ENCODE data around the gene EMC7. TPM values are rescaled to one million over a fixed set of nuclear protein-coding genes. Genes with fewer than 3 reads are reported as not detected.
A peak's percentile ranks its signal among the peaks of the same experiment; 100 is the strongest.

Gene EMC7
- total RNA-seq, 1 donor from 2014 or later, result 31.4 TPM

DNA sequence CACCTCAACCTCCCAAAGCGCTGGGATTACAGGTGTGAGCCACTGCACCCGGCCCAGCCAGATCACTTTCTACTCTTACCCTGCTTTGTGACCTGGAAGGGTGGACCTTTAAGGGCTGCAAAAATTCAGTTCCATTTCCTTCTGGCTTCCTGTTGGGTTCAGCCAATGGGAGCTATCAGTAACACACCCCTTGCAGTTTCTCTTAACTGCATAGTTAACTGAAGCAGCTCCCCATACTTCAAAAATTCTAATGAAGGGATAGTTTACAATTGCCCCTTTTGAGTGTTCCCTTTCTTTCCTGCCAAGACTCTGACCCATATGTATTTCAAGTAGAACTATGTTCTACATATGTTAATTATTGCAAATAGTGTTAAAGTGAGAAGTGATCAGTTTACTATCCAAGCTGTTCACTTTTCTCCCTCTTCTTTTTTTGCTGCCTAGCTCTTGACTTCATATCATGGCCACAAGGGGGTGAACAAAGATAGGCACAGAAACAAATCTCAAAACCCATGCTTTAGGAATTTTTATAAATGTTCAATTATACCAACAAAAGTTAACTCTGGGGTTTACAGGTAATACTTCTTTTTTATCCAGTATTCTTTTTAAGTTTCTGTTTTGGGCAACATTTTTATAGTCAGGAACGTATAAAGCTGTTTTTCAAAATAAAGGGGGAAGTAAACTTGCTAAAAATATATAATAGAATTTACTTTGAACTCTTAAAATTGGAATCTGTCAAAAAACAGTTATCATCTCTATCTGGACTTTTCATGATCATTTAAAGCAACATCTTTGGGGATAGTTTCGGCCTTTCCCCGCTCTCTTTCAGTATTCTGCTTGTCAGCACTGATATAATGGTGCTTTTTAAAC lies 8.4 kb upstream of the EMC7 start:
- DNase-seq (ENCODE audit: extremely low spot score in 2 of 2), result no peak
- TF ChIP-seq, protein P1, sequence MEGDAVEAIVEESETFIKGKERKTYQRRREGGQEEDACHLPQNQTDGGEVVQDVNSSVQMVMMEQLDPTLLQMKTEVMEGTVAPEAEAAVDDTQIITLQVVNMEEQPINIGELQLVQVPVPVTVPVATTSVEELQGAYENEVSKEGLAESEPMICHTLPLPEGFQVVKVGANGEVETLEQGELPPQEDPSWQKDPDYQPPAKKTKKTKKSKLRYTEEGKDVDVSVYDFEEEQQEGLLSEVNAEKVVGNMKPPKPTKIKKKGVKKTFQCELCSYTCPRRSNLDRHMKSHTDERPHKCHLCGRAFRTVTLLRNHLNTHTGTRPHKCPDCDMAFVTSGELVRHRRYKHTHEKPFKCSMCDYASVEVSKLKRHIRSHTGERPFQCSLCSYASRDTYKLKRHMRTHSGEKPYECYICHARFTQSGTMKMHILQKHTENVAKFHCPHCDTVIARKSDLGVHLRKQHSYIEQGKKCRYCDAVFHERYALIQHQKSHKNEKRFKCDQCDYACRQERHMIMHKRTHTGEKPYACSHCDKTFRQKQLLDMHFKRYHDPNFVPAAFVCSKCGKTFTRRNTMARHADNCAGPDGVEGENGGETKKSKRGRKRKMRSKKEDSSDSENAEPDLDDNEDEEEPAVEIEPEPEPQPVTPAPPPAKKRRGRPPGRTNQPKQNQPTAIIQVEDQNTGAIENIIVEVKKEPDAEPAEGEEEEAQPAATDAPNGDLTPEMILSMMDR (IDR thresholded peaks at IDR 0.05), result peak in 1 of 3 experiments; percentile 21
- no peak for TF ChIP-seq POLR2AphosphoS5 (IDR thresholded peaks at IDR 0.05; ENCODE audit: insufficient read depth in 1 of 2, low read depth in 1 of 2)
- TF ChIP-seq POLR2A (IDR thresholded peaks at IDR 0.05), result no peak
- Histone ChIP-seq H3K36me3 (no peaks in the 10 kb centered on the region), H3K9me3 (no peaks in the 10 kb centered on the region), H3K27me3 (no peaks in the 10 kb centered on the region), H3K4me3 (no peak overlapping the region), H3K27ac (no peak overlapping the region), H3K4me1 (no peaks in the 10 kb centered on the region)
- intact Hi-C loops (cut with DNase I), result no loop called here

DNA sequence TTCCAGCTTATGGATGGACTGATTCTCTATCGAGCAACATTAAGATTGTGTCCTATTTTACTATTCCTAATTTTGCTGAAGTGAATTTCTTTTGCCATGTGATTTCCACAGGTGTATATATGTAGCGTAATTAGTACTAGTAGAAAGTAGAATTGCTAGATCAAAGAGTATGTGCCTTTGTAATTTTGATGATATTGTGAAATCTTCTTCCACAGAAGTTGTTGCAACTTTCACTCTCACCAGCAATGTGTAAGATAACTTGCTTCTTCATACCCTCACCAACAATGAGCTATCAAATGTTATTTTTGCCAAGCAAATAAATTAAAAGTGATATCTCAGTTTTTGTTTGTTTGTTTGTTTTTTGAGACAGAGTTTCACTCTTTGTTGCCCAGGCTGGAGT lies 5.7 kb upstream of the EMC7 start:
- Histone ChIP-seq H3K4me1 (peaks cover 7% of the 10 kb centered on the region), H3K4me3 (no peak overlapping the region), H3K27ac (no peak overlapping the region), H3K27me3 (no peaks in the 10 kb centered on the region), H3K36me3 (no peaks in the 10 kb centered on the region), H3K9me3 (no peaks in the 10 kb centered on the region)
- TF ChIP-seq, protein P1 (IDR thresholded peaks at IDR 0.05), result no peak
- no peak for TF ChIP-seq POLR2AphosphoS5 (IDR thresholded peaks at IDR 0.05; ENCODE audit: insufficient read depth in 1 of 2, low read depth in 1 of 2)
- no peak for TF ChIP-seq POLR2A (IDR thresholded peaks at IDR 0.05)
- no peak for DNase-seq (ENCODE audit: extremely low spot score in 2 of 2)
- intact Hi-C loops (cut with DNase I), result no loop called here

DNA sequence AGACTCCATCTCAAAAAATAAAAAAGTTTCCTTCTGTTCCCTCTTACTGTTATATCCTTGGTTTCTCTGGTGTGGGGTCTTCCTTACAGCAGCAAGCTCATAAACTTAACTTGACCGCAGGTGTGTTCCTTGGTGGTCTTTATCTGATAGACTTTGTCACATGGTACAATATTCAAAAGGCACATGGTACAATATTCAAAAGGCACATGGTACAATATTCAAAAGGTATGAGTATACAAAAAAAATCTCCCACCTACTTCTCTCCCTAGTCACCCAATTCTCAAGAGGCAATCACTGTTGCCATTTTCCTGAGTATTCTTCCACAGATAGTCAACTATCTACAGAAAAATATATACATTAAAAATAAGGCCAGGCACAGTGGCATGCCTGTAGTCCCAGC lies 4.8 kb upstream of the EMC7 start:
- no peak for DNase-seq (ENCODE audit: extremely low spot score in 2 of 2)
- Histone ChIP-seq H3K4me3 (no peak overlapping the region), H3K27me3 (no peaks in the 10 kb centered on the region), H3K4me1 (peaks cover 7% of the 10 kb centered on the region), H3K36me3 (no peaks in the 10 kb centered on the region), H3K27ac (no peak overlapping the region), H3K9me3 (no peaks in the 10 kb centered on the region)
- intact Hi-C loops (cut with DNase I), result no loop called here
- TF ChIP-seq, protein P1 (IDR thresholded peaks at IDR 0.05), result no peak
- TF ChIP-seq POLR2A (IDR thresholded peaks at IDR 0.05) (no peak), POLR2AphosphoS5 (IDR thresholded peaks at IDR 0.05; ENCODE audit: insufficient read depth in 1 of 2, low read depth in 1 of 2) (no peak)

DNA sequence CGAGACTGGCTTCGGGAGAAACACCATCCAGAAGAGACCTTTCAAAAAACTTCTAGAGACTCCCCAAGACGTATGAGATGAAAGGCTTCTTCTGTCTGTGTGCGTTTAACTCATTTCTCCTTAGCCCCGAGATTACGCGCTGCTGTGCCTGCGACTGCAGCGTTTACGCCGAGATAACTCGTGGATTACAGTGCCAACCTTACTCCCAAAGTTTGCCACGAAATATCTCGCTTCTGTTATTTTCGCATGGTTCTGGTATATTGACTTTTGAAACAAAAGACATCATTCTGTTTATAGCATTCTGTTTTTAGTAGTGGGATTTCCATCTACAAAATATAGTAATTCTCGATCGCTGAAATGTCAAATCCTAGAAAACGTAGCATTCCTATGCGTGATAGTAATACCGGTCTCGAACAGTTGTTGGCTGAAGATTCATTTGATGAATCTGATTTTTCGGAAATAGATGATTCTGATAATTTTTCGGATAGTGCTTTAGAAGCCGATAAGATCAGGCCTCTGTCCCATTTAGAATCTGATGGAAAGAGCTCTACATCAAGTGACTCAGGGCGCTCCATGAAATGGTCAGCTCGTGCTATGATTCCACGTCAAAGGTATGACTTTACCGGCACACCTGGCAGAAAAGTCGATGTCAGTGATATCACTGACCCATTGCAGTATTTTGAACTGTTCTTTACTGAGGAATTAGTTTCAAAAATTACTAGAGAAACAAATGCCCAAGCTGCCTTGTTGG lies 688 bp upstream of the EMC7 start:
- H3K36me3 ChIP-seq, result no peaks in the 10 kb centered on the region
- DNase-seq (ENCODE audit: extremely low spot score in 2 of 2), result no peak
- H3K9me3 ChIP-seq, result no peaks in the 10 kb centered on the region
- peak overlapping the region; percentile 85 to 98 for H3K4me3 ChIP-seq
- intact Hi-C loops (cut with DNase I), result loop anchor here (5.0 kb wide), 1 partner anchor 110 kb away; the partner anchor contains the start of gene KATNBL1
- no peaks in the 10 kb centered on the region for H3K27me3 ChIP-seq
- peaks cover 27% of the 10 kb centered on the region for H3K4me1 ChIP-seq
- peak overlapping the region; percentile 59 for H3K27ac ChIP-seq
- TF ChIP-seq, protein P1 (IDR thresholded peaks at IDR 0.05), result no peak
- TF ChIP-seq POLR2AphosphoS5 (IDR thresholded peaks at IDR 0.05; ENCODE audit: insufficient read depth in 1 of 2, low read depth in 1 of 2), result no peak
- peak in 1 of 2 donors; percentile 36 for TF ChIP-seq POLR2A (IDR thresholded peaks at IDR 0.05)

Data from vagina (tissue), 2 donors.